Hepatocyte (in vitro differentiated cells): Measurements from ENCODE around the gene IQCH. TPM values are rescaled to one million over a fixed set of nuclear protein-coding genes. Genes with fewer than 3 reads are reported as not detected.

Experiments
- DNase-seq: peaks from one replicate; pipeline ENCODE4 v3.0.0-alpha.2; 2016; ENCODE audit warnings: low spot score
- H2AFZ ChIP-seq: fragments of 200-600 bp; sonication (generic); 2 replicates; pipeline ENCODE4 v1.6.0; 2016; ENCODE audit warnings: antibody characterized with exemption, mild to moderate bottlenecking
- H3K27ac ChIP-seq: fragments of 200-600 bp; sonication (generic); 2 replicates; pipeline ENCODE4 v1.5.1; 2016; ENCODE audit warnings: mild to moderate bottlenecking
- H3K27me3 ChIP-seq: fragments of 200-600 bp; sonication (generic); 2 replicates; pipeline ENCODE4 v1.6.1; 2016
- H3K36me3 ChIP-seq: fragments of 200-600 bp; sonication (generic); replicated peaks from 2 replicates; pipeline ENCODE4 v1.5.1; 2016; ENCODE audit warnings: low read depth; ENCODE audit not compliant: insufficient read depth
- H3K4me1 ChIP-seq: fragments of 200-600 bp; sonication (generic); 2 replicates; pipeline ENCODE4 v1.5.1; 2016; ENCODE audit warnings: mild to moderate bottlenecking, moderate library complexity; ENCODE audit not compliant: insufficient read depth
- H3K4me2 ChIP-seq: fragments of 200-600 bp; sonication (generic); 2 replicates; pipeline ENCODE4 v1.6.0; 2016
- H3K4me3 ChIP-seq: fragments of 200-600 bp; sonication (generic); 2 replicates; pipeline ENCODE4 v1.5.1; 2016; ENCODE audit warnings: mild to moderate bottlenecking
- H3K79me2 ChIP-seq: fragments of 200-600 bp; sonication (generic); 2 replicates; pipeline ENCODE4 v1.6.0; 2017; ENCODE audit warnings: mild to moderate bottlenecking
- H3K9me2 ChIP-seq: fragments of 200-600 bp; sonication (generic); replicated peaks from 2 replicates; pipeline ENCODE4 v1.6.0; 2017; ENCODE audit warnings: mild to moderate bottlenecking; ENCODE audit not compliant: insufficient read depth
- H3K9me3 ChIP-seq: fragments of 200-600 bp; sonication (generic); 2 replicates; pipeline ENCODE4 v1.5.1; 2016; ENCODE audit warnings: low read depth, mild to moderate bottlenecking
- H4K20me1 ChIP-seq: fragments of 200-600 bp; sonication (generic); 2 replicates; pipeline ENCODE4 v1.6.0; 2016; ENCODE audit warnings: mild to moderate bottlenecking; ENCODE audit not compliant: insufficient read depth, poor library complexity, severe bottlenecking
- EZH2 ChIP-seq: fragments of 200-600 bp; sonication (generic); IDR thresholded peaks from 2 replicates; pipeline ENCODE4 v1.6.1; 2016; ENCODE audit warnings: antibody characterized with exemption, mild to moderate bottlenecking, borderline replicate concordance
- EZH2phosphoT487 ChIP-seq: fragments of 200-600 bp; sonication (generic); IDR thresholded peaks from one replicate; pipeline ENCODE4 v1.6.1; 2018; ENCODE audit warnings: antibody characterized with exemption, mild to moderate bottlenecking, low read depth, moderate library complexity; ENCODE audit not compliant: unreplicated experiment, severe bottlenecking
- WGBS: methylation state at CpG from one replicate; pipeline ENCODE4 v1.1.6; 2016; ENCODE audit warnings: low lambda C conversion rate; ENCODE audit errors: missing lambda C conversion rate; 5-methylcytosine and 5-hydroxymethylcytosine counted together
- polyA plus RNA-seq: library from polyadenylated mRNA; unstranded; fragments of >200 nt; fragmentation: Nextera tagmentation; extraction: Ambion mirVana; gene quantifications from 2 replicates; pipeline ENCODE4 v1.2.1, GENCODE V29; 2016
- total RNA-seq: library from RNA; depleted of rRNA; stranded (reverse); fragments of >200 nt; gene quantifications from 2 replicates; pipeline ENCODE4 v1.2.3, GENCODE V29; 2014
- TF ChIP-seq, protein P1 (sequence below): fragments of 200-600 bp; sonication (generic); IDR thresholded peaks from 2 replicates; pipeline ENCODE4 v1.5.1; 2016; ENCODE audit warnings: antibody characterized with exemption, mild to moderate bottlenecking; ENCODE audit not compliant: poor library complexity

The IQCH gene
- total and polyA plus RNA-seq, 2 experiments from 2014 or later = 0.76 to 1.0 TPM

- DNase-seq = no peak
- Histone ChIP-seq H3K79me2 (no peaks in the 10 kb centered on the region), H3K4me3 (no peak overlapping the region), H3K4me1 (no peaks in the 10 kb centered on the region), H3K27ac (no peak overlapping the region), H3K9me3 (no peaks in the 10 kb centered on the region), H2AFZ (no peak overlapping the region), H3K9me2 (no peaks in the 10 kb centered on the region), H3K27me3 (no peaks in the 10 kb centered on the region), H3K36me3 (no peaks in the 10 kb centered on the region), H3K4me2 (no peak overlapping the region), H4K20me1 (no peaks in the 10 kb centered on the region)
- no peak for TF ChIP-seq EZH2phosphoT487
- TF ChIP-seq EZH2 = no peak
- TF ChIP-seq, protein P1, sequence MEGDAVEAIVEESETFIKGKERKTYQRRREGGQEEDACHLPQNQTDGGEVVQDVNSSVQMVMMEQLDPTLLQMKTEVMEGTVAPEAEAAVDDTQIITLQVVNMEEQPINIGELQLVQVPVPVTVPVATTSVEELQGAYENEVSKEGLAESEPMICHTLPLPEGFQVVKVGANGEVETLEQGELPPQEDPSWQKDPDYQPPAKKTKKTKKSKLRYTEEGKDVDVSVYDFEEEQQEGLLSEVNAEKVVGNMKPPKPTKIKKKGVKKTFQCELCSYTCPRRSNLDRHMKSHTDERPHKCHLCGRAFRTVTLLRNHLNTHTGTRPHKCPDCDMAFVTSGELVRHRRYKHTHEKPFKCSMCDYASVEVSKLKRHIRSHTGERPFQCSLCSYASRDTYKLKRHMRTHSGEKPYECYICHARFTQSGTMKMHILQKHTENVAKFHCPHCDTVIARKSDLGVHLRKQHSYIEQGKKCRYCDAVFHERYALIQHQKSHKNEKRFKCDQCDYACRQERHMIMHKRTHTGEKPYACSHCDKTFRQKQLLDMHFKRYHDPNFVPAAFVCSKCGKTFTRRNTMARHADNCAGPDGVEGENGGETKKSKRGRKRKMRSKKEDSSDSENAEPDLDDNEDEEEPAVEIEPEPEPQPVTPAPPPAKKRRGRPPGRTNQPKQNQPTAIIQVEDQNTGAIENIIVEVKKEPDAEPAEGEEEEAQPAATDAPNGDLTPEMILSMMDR = no peak
- WGBS = 93% methylated on average over 6 of the region's 6 CpGs
Measured at GRCh38 chr15:67461735-67462134, 207.1 kb downstream of the IQCH start.

- Histone ChIP-seq H3K4me3 (no peak overlapping the region), H4K20me1 (no peaks in the 10 kb centered on the region), H3K9me3 (no peaks in the 10 kb centered on the region), H3K79me2 (no peaks in the 10 kb centered on the region), H3K4me2 (no peak overlapping the region), H3K9me2 (no peaks in the 10 kb centered on the region), H2AFZ (no peak overlapping the region), H3K27ac (no peak overlapping the region), H3K36me3 (no peaks in the 10 kb centered on the region), H3K27me3 (no peaks in the 10 kb centered on the region), H3K4me1 (no peaks in the 10 kb centered on the region)
- DNase-seq = no peak
- TF ChIP-seq, protein P1 = no peak
- no peak for TF ChIP-seq EZH2phosphoT487
- TF ChIP-seq EZH2 = no peak
- WGBS = 80% methylated on average over 3 of the region's 3 CpGs
Measured at GRCh38 chr15:67462875-67463274, 208.3 kb downstream of the IQCH start.

GRCh38 chr15:67463488-67463887 lies 208.9 kb downstream of the IQCH start:
- Histone ChIP-seq H3K36me3 (no peaks in the 10 kb centered on the region), H3K27ac (no peak overlapping the region), H3K4me2 (no peak overlapping the region), H3K27me3 (no peaks in the 10 kb centered on the region), H3K79me2 (no peaks in the 10 kb centered on the region), H4K20me1 (no peaks in the 10 kb centered on the region), H3K9me2 (no peaks in the 10 kb centered on the region), H3K9me3 (no peaks in the 10 kb centered on the region), H2AFZ (no peak overlapping the region), H3K4me1 (no peaks in the 10 kb centered on the region), H3K4me3 (no peak overlapping the region)
- no peak for DNase-seq
- TF ChIP-seq, protein P1 = no peak
- no peak for TF ChIP-seq EZH2
- no peak for TF ChIP-seq EZH2phosphoT487
